Activated CD8-positive, alpha-beta memory T cell treated with anti-CD3 and anti-CD28 coated beads for 24 hours (primary cell): ENCODE measurements around the gene POC1B.

Source experiments
- DNase-seq: peaks from one replicate; pipeline ENCODE4 v3.0.0-alpha.2; 2020

Gene POC1B

DNA sequence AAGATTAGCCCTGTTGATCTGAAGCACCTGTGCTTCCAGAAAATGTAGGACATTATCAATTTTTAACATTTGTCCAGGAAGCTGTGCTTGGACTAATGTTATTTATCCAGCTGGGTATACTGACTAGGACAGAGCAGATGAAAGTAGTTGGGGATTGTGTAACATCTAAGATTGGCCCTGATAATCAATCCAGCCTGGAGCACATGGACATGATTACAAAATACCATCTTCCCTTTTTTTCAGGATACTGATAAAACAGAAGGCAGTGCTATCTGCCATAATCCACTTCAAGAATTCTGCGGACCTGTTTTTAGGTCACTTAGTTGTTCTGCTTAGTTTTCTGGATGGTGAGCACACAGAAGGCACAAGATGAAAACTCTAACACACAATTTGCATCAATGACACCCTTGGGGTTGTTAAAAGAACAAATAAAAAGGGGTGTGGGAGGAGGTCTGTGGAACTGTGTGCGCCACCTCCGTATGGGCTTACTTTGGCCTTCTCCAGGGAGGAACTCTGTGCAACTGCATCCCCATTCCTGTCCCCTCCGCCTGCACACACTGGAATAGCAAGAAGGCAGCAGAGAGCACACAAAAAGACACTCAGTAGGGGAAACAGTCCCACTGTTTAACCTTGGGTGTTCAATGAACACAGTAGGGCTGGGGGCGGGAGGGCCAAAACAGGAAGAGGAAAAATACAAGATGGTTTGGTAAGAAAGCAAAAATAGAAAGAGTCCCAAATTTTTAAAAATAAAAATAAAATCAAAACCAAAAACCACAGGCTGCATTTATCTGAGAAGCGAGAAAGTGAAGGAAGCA, 142.4 kb downstream of the POC1B start:
- no peak for DNase-seq

GRCh38 chr12:89382328-89382727, 143.5 kb downstream of the POC1B start:
- no peak for DNase-seq

- DNase-seq: no peak
Measured at GRCh38 chr12:89379839-89380467, 145.9 kb downstream of the POC1B start.

DNA sequence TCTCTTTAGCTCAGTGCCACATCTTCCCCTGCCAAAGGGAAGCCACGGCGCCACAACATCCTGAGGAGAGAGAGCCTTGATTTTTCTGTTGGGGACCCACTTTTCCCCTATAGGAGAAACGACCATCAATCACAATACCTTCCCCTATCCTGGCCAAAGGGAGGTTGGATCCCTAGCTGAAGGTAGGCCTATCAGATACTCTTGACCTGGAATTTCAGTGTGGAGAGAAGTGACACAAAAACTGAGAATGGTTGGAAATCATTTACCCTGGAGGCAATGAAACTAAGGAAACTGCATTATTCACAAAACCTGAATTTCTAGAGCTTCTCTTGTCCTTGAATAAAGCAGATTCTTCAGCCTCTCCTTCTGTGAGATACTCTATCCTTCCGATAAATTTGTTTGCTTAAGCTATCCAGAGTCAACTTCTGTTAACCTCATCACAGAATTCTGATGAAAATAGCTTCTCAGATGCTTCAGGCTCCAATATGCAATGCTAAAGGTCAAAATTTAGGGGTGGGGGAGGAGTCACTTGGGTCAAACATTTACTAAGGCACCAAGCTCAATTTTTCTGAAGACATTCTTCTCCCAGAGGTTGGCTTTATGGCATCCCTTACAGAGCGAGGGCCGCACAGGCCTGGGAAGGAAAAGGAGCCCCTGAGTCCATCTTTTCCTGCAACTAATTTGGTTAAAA, 146.6 kb downstream of the POC1B start:
- no peak for DNase-seq

GRCh38 chr12:89376844-89377243, 149.0 kb downstream of the POC1B start:
- DNase-seq: no peak

GRCh38 chr12:89376202-89376529, 149.7 kb downstream of the POC1B start:
- no peak for DNase-seq

- DNase-seq: no peak
Measured at GRCh38 chr12:89373763-89374572, 151.9 kb downstream of the POC1B start.

- no peak for DNase-seq
Measured at GRCh38 chr12:89372584-89373370, 153.1 kb downstream of the POC1B start.

- DNase-seq: no peak
Measured at GRCh38 chr12:89370850-89371249, 155.0 kb downstream of the POC1B start.

GRCh38 chr12:89370421-89370831, 155.4 kb downstream of the POC1B start:
- DNase-seq: no peak
